AG10803 (cell line): ENCODE data around the gene TNS3.

ENCODE experiments used
- DNase-seq: peaks from one replicate; pipeline ENCODE4 v3.0.0; 2010; ENCODE audit warnings: low read depth
- H3K4me3 ChIP-seq: 2 replicates; pipeline ENCODE4 v1.5.1; 2011; ENCODE audit warnings: mild to moderate bottlenecking, low read length, control low read depth
- TF ChIP-seq, protein P1 (sequence below): conservative IDR thresholded peaks from 2 replicates; pipeline ENCODE4 v1.5.1; 2011; ENCODE audit warnings: mild to moderate bottlenecking, low read length, control low read depth, inconsistent platforms

TNS3 gene

DNA sequence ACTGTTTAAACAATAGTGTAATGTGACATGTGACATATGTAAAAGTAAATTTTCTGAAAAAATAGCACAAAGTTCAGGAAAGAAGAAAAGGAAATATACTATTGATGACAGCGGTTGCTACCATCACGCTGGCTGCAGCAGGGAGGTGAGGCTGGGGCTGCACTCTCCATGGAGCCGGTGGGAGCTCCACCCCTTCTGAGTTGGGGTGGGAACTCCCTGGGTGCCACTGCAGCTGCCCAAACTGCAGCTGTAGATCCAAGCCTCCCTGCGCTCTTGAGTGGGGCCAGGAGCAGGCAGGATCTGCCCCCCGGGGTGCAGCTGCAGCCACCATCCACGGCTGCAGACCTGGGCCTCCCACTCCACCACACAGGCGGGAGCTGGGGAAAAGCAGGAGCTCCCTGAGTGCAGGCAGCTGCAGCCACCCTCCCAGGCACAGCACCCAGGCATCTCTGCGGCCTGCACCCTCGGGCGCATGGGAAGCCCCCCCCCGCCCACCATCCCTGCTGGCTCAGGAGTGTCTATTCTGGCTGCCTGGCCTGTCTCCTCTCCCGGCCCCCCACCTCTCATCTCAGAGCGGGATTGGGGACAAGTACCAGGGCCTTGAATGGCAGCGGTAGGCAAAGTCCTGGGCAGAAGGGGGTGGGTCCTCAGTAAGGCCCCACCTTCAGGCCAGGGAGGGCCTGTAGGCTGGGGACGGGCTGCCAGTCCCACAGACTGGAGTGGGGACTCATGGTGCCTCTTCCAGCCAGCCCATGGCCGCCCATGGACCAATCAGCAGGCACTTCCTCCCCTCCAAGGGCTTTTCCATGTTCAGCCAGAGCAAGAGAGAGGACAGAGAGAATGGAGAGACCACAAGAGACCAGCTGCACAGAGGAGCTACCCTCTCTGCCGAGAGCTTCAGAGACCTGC, 50.1 kb downstream of the TNS3 start:
- no peak overlapping the region for H3K4me3 ChIP-seq
- no peak for DNase-seq
- TF ChIP-seq, protein P1, sequence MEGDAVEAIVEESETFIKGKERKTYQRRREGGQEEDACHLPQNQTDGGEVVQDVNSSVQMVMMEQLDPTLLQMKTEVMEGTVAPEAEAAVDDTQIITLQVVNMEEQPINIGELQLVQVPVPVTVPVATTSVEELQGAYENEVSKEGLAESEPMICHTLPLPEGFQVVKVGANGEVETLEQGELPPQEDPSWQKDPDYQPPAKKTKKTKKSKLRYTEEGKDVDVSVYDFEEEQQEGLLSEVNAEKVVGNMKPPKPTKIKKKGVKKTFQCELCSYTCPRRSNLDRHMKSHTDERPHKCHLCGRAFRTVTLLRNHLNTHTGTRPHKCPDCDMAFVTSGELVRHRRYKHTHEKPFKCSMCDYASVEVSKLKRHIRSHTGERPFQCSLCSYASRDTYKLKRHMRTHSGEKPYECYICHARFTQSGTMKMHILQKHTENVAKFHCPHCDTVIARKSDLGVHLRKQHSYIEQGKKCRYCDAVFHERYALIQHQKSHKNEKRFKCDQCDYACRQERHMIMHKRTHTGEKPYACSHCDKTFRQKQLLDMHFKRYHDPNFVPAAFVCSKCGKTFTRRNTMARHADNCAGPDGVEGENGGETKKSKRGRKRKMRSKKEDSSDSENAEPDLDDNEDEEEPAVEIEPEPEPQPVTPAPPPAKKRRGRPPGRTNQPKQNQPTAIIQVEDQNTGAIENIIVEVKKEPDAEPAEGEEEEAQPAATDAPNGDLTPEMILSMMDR = no peak

DNA sequence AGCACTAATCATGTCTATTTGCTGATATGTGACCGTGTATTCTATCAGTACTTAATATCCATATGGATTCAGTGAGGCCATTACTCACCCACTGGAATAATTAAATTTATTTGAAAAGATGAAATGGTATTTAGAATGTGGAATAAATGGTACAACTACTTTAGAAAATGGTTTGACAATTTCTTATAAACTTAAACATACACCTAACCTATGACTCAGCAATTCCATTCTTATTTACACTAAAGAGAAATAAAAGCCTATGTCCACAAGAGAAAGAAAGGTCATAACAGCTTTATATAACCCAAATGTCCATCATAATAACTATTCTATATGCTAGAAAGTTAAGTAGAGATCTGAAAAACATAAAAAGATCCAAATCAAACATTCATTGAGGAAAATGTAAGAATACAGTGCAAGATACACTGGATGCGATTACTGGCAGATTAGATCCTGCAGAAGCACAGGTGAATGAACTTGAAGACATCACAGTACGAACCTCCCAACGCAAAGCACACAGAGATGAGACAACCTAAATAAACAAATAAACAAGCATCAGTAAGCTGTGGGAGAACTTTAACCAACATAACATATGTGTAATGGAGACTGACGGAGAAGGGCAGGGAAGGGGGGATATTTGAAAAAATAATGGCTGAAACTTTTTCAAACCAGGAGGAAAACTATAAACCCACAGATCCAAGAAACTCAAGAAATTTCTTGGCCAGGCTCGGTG, 51.9 kb downstream of the TNS3 start:
- DNase-seq = no peak
- H3K4me3 ChIP-seq = no peak overlapping the region
- TF ChIP-seq, protein P1 = no peak

GRCh38 chr7:47529405-47529804, 52.5 kb downstream of the TNS3 start:
- TF ChIP-seq, protein P1 = no peak
- DNase-seq = no peak
- H3K4me3 ChIP-seq = no peak overlapping the region

DNA sequence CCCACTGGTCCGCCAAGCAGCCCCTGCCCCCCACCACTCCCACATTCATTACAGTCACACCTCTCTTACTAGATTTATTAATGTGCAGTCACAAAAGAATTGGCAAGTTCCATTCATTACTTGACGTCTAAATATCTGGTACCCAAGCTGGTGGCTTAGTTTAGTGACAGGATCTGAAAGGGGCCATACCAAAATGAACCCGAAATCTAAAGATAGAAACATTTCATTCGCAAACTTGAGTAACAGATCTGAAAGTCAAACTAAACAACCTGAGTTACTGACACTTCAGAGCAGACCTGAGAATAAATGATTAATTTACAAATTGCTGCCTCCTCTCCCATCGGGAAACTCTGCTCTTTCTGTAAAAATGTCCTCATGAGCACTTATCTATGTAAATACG, 53.4 kb downstream of the TNS3 start:
- no peak overlapping the region for H3K4me3 ChIP-seq
- no peak for DNase-seq
- TF ChIP-seq, protein P1 = no peak

DNA sequence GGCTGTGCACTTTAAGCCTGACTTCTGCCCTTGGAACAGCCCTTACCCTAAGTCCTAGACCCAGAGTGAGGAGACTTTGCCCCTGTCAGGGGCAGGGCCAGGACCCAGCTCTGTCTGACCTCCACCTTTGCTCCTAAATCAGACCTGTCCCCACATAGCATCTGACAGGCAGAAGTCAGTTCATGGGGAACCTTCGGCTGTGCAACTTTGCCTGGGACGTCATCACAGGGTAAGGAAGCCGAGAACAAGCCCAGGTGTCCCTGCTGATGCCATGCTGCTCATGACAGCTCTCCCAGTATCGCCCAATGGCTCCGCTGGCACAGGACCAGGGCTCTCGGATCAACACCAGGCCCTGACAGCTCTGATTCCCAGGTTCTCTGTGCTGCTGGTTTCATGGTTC, 55.4 kb downstream of the TNS3 start:
- no peak for DNase-seq
- H3K4me3 ChIP-seq = no peak overlapping the region
- TF ChIP-seq, protein P1 = no peak

DNA sequence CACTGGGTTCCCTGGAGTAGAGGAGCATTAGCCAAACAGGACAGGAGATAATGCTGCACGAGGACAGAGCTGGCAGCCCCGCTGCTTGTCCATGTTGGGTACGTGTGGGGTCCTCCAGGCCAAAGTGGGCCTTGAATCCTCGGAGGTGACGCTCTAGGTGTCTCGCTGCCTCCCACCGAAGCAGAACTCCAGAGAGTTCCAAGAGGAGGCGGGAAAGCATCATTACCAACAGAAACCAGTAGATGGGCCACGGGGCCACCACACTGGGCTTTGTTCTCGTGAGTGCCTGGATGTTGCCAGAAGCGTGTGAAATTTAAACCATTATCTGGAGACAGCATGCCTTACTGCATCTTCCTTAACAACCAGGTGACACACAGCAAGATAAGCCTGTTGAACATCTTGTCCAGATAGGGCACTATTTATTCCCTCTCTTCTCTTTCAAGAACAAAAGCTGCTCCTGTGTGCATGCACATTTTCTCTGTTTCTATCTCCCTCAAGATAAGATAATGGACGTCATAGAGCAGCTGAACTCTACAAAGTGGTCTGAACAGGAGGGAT, 56.8 kb downstream of the TNS3 start:
- DNase-seq = no peak
- H3K4me3 ChIP-seq = no peak overlapping the region
- TF ChIP-seq, protein P1 = no peak
